ENCODE data around the gene ATG7.

DNA sequence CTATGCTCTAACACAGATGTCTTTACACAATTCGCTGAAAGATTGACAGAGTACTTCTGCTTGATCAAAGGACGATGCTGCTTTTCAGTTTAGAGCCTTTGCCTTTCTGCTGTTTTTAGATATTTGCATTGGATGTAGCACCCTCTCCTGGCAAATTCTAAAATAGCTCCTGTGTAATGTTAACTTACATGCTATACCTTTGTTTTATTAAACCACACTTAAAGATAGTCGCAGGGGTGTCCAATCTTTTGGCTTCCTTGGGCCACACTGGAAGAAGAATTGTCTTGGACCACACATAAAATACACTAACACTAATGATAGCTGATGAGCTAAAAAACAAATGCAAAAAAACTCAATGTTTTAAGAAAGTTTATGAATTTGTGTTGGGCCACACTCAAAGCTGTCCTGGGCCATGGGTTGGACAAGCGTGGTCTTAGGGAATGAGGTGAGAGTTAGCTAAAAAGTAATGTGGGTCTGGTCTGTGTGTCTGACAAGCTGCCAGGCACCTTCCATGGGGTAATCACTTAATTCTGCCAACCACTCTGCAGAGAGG lies 62.9 kb downstream of the ATG7 start:
- TF ChIP-seq, protein P1, sequence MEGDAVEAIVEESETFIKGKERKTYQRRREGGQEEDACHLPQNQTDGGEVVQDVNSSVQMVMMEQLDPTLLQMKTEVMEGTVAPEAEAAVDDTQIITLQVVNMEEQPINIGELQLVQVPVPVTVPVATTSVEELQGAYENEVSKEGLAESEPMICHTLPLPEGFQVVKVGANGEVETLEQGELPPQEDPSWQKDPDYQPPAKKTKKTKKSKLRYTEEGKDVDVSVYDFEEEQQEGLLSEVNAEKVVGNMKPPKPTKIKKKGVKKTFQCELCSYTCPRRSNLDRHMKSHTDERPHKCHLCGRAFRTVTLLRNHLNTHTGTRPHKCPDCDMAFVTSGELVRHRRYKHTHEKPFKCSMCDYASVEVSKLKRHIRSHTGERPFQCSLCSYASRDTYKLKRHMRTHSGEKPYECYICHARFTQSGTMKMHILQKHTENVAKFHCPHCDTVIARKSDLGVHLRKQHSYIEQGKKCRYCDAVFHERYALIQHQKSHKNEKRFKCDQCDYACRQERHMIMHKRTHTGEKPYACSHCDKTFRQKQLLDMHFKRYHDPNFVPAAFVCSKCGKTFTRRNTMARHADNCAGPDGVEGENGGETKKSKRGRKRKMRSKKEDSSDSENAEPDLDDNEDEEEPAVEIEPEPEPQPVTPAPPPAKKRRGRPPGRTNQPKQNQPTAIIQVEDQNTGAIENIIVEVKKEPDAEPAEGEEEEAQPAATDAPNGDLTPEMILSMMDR (IDR thresholded peaks at IDR 0.05), result peak; percentile 61 to 74 (median 67)
- peak in 1 of 2 donors; percentile 12 for TF ChIP-seq POLR2AphosphoS5 (IDR thresholded peaks at IDR 0.05; ENCODE audit: insufficient read depth in 1 of 2, low read depth in 1 of 2)

All from vagina (tissue), 2 donors.